BLaER1 (cell line): ENCODE measurements around the gene LGALS1.
"Not testable (repeated sequence)": the region's sequence is repeated elsewhere in the genome, so short reads cannot be mapped to it uniquely, and the experiment has no call there.

Experiments used
- H3K27ac ChIP-seq: shearing (Covaris generic); formaldehyde crosslinking; 2 replicates; pipeline ENCODE4 v1.8.1; 2022
- H3K27me3 ChIP-seq: shearing (Covaris generic); formaldehyde crosslinking; 2 replicates; pipeline ENCODE4 v1.8.1; 2022
- H3K36me3 ChIP-seq: shearing (Covaris generic); formaldehyde crosslinking; 2 replicates; pipeline ENCODE4 v1.8.1; 2022
- H3K4me1 ChIP-seq: shearing (Covaris generic); formaldehyde crosslinking; 2 replicates; pipeline ENCODE4 v1.8.1; 2022
- H3K4me2 ChIP-seq: shearing (Covaris generic); formaldehyde crosslinking; 2 replicates; pipeline ENCODE4 v1.8.1; 2022
- H3K4me3 ChIP-seq: shearing (Covaris generic); formaldehyde crosslinking; 2 replicates; pipeline ENCODE4 v1.8.1; 2022
- H3K9ac ChIP-seq: shearing (Covaris generic); formaldehyde crosslinking; 2 replicates; pipeline ENCODE4 v1.8.1; 2022
- H3K9me3 ChIP-seq: shearing (Covaris generic); formaldehyde crosslinking; 2 replicates; pipeline ENCODE4 v1.8.1; 2022
- H4K20me1 ChIP-seq: shearing (Covaris generic); formaldehyde crosslinking; 2 replicates; pipeline ENCODE4 v1.8.1; 2022
- Cebpa-rat ChIP-seq: shearing (Covaris generic); IDR thresholded peaks from 2 replicates; pipeline ENCODE4 v1.8.1; 2022

The LGALS1 gene

GRCh38 chr22:37650463-37651136 is 24.8 kb upstream of the LGALS1 start:
- H3K4me3 ChIP-seq: no peak overlapping the region
- no peak overlapping the region for H3K4me2 ChIP-seq
- H3K36me3 ChIP-seq: peaks cover 91% of the 10 kb centered on the region
- no peaks in the 10 kb centered on the region for H3K4me1 ChIP-seq
- no peaks in the 10 kb centered on the region for H3K9me3 ChIP-seq
- H4K20me1 ChIP-seq: no peaks in the 10 kb centered on the region
- TF ChIP-seq Cebpa-rat: no peak
- H3K27ac ChIP-seq: no peak overlapping the region
- H3K27me3 ChIP-seq: no peaks in the 10 kb centered on the region
- H3K9ac ChIP-seq: no peak overlapping the region

- no peak overlapping the region for H3K4me3 ChIP-seq
- no peak overlapping the region for H3K9ac ChIP-seq
- H3K4me1 ChIP-seq: peaks cover 11% of the 10 kb centered on the region
- H3K27ac ChIP-seq: no peak overlapping the region
- H3K36me3 ChIP-seq: peaks cover 49% of the 10 kb centered on the region
- H3K4me2 ChIP-seq: no peak overlapping the region
- no peaks in the 10 kb centered on the region for H3K9me3 ChIP-seq
- TF ChIP-seq Cebpa-rat: no peak
- no peaks in the 10 kb centered on the region for H3K27me3 ChIP-seq
- H4K20me1 ChIP-seq: peaks cover 8% of the 10 kb centered on the region
Observed at GRCh38 chr22:37654563-37655251, 20.7 kb upstream of the LGALS1 start.

DNA sequence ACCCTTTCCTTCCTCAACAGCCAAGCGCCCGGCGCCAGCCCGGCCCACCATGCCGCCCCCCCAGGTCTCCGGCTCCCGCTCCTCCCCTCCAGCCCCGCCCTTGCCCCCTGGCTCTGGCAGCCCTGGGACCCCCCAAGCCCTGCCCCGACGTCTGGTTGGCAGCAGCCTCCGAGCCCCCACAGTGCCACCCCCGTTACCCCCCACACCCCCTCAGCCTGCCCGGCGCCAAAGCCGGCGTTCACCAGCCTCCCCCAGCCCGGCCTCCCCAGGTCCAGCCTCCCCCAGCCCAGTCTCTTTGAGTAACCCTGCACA is 20.2 kb upstream of the LGALS1 start:
- Histone ChIP-seq H4K20me1 (peaks cover 13% of the 10 kb centered on the region), H3K4me2 (no peak overlapping the region), H3K4me3 (no peak overlapping the region), H3K36me3 (peaks cover 44% of the 10 kb centered on the region), H3K27ac (no peak overlapping the region), H3K4me1 (peaks cover 16% of the 10 kb centered on the region), H3K27me3 (no peaks in the 10 kb centered on the region), H3K9ac (no peak overlapping the region), H3K9me3 (no peaks in the 10 kb centered on the region)
- no peak for TF ChIP-seq Cebpa-rat

- peaks cover 27% of the 10 kb centered on the region for H4K20me1 ChIP-seq
- peaks cover 30% of the 10 kb centered on the region for H3K4me1 ChIP-seq
- not testable (repeated sequence) for H3K27me3 ChIP-seq, H3K27ac ChIP-seq, H3K4me2 ChIP-seq, H3K4me3 ChIP-seq, H3K9me3 ChIP-seq
- H3K36me3 ChIP-seq: peaks cover 31% of the 10 kb centered on the region
- H3K9ac ChIP-seq: 0 out of 2 replicates have a peak overlapping the region, but pooled peaks have one; percentile 29
Observed at GRCh38 chr22:37656583-37656982, 18.9 kb upstream of the LGALS1 start.

- Histone ChIP-seq H3K27ac (peak overlapping the region; percentile 93), H3K4me1 (peaks cover 41% of the 10 kb centered on the region), H3K9me3 (no peaks in the 10 kb centered on the region), H3K4me2 (peak overlapping the region; percentile 91), H3K9ac (peak overlapping the region; percentile 72), H3K4me3 (peak overlapping the region; percentile 93), H3K36me3 (peaks cover 20% of the 10 kb centered on the region), H4K20me1 (peaks cover 37% of the 10 kb centered on the region), H3K27me3 (no peaks in the 10 kb centered on the region)
- TF ChIP-seq Cebpa-rat: no peak
Observed at GRCh38 chr22:37657590-37658132, 17.8 kb upstream of the LGALS1 start.

DNA sequence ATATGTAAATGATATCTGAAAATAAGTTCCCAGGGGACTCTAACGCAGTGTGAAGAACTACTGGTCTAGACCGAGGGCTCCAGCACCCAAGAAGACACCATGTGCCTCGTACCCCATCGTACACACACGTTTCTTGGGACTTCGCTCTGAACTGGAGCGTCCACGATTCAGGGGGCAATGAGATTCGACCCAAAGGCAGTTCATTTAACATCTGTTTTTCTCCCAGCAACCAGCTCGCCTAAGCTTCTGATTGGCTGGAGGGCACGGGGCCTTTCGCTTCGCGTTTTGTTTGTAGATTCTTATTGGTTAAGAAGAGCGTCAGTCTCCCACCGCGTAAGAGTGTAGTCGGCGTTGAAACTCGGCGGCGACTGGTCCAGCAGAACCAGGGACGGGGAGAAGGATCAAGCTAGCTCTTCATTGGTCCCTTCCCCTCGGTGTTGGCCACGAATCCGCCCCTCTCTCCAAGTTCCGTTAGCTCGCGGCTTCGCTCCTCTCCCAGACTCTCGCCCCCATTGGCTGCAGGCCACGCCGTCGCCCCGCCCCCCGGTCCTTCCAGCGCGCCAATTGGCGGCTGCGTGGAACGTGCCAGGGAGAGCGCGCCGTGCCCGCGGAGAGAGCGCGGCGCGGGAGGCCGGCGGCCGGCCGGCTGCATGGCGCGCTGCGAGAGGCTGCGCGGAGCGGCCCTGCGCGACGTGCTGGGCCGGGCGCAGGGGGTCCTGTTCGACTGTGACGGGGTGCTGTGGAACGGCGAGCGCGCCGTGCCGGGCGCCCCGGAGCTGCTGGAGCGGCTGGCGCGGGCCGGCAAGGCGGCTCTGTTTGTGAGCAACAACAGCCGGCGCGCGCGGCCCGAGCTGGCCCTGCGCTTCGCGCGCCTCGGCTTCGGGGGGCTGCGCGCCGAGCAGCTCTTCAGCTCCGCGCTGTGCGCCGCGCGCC is 17.0 kb upstream of the LGALS1 start, which contains the start of gene PDXP:
PDXP (plus strand) TSS at position 591 of the 933 bp plus-strand sequence; CDS start at position 651, 60 bp downstream.
- peaks cover 48% of the 10 kb centered on the region for H3K4me1 ChIP-seq

GRCh38 chr22:37659066-37659896 is 16.2 kb upstream of the LGALS1 start:
- peak overlapping the region; percentile 93 for H3K27ac ChIP-seq
- peaks cover 56% of the 10 kb centered on the region for H3K4me1 ChIP-seq
- no peaks in the 10 kb centered on the region for H3K9me3 ChIP-seq
- H3K27me3 ChIP-seq: no peaks in the 10 kb centered on the region
- H3K36me3 ChIP-seq: peaks cover 8% of the 10 kb centered on the region
- TF ChIP-seq Cebpa-rat: no peak
- H4K20me1 ChIP-seq: peaks cover 54% of the 10 kb centered on the region
- H3K9ac ChIP-seq: peak overlapping the region; percentile 91
- peak overlapping the region; percentile 93 for H3K4me3 ChIP-seq
- H3K4me2 ChIP-seq: peak overlapping the region; percentile 97

More for the DNA sequence above, 17.0 kb upstream of the LGALS1 start, which contains the start of gene PDXP:
- Histone ChIP-seq H3K9ac (peak within 1 kb of the TSS; percentile 91), H4K20me1 (peaks cover 45% of the 10 kb centered on the region), H3K27ac (peak within 1 kb of the TSS; percentile 93), H3K9me3 (no peaks in the 10 kb centered on the region), H3K4me3 (peak within 1 kb of the TSS; percentile 93), H3K36me3 (peaks cover 13% of the 10 kb centered on the region), H3K4me2 (peak within 1 kb of the TSS; percentile 97), H3K27me3 (no peaks in the 10 kb centered on the region)
- TF ChIP-seq Cebpa-rat: no peak

DNA sequence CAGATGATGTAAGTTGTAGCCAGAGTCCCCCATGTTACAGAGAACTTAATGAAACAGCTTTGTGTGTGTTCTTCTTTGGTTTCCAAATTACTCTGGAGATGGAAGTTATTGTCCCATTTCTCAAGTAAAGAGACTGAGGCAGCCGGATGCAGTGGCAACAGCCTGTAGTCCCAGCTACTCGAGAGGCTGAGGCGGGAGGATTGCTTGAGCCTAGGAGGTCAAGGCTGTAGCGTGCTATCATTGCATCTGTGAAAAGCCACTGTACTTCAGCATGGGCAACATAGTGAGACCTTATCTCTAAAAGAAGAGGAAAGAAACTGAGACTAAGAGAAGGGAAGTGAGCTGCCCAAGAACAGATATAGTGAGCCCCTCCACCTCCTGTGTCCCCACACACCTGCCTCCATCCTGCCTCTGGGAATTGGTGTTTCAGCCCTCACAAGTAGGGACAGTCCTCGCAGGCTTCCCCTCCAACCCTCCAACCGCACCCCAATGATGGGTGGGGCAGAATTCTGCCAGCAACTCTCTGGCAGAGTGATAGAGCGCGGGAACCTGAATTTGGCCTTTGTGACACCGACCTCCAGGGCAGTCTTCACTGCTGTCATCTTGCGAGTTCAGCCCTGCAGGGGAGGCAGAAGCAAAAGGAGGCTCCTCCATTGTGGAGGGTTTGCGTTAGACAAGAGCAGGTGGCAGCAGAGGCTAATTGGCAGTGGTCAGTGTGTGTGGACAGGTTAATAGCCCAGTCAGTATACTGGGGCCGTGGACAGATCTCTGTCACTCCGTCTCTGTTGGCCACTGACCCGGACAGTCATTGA is 15.3 kb upstream of the LGALS1 start:
- H3K36me3 ChIP-seq: peaks cover 11% of the 10 kb centered on the region
- H3K4me1 ChIP-seq: peaks cover 60% of the 10 kb centered on the region
- H3K4me3 ChIP-seq: peak overlapping the region; percentile 93
- peaks cover 62% of the 10 kb centered on the region for H4K20me1 ChIP-seq
- H3K9me3 ChIP-seq: no peaks in the 10 kb centered on the region
- TF ChIP-seq Cebpa-rat: no peak
- H3K27ac ChIP-seq: peak overlapping the region; percentile 93; the same call in 1 of the 2 replicates
- peak overlapping the region; percentile 91 for H3K9ac ChIP-seq
- peak overlapping the region; percentile 97 for H3K4me2 ChIP-seq
- H3K27me3 ChIP-seq: no peaks in the 10 kb centered on the region
